Ovary (tissue), 3 donors: ENCODE measurements around the gene PPL.

Source experiments
- EP300 ChIP-seq: sonication (generic); formaldehyde crosslinking; IDR thresholded peaks from one replicate; pipeline ENCODE4 v1.6.1; 2017; ENCODE audit warnings: antibody characterized with exemption
- POLR2A ChIP-seq: fragments of 450-650 bp; IDR thresholded peaks from one replicate; pipeline ENCODE4 v1.6.1; 2017; ENCODE audit warnings: antibody characterized with exemption, mild to moderate bottlenecking, moderate library complexity
- TF ChIP-seq, protein P1 (sequence below), 3 donors: fragments of 450-650 bp in 2 of 3; fragments of 200-600 bp in 1 of 3; IDR thresholded peaks; one replicate each; pipeline versions ENCODE4 v1.5.1 to v1.8.0; 2016 to 2022; ENCODE audit warnings: antibody characterized with exemption in 3 of 3, mild to moderate bottlenecking in 1 of 3
- donor health status: DM: no; HTN: no; CAD: no.

DNA sequence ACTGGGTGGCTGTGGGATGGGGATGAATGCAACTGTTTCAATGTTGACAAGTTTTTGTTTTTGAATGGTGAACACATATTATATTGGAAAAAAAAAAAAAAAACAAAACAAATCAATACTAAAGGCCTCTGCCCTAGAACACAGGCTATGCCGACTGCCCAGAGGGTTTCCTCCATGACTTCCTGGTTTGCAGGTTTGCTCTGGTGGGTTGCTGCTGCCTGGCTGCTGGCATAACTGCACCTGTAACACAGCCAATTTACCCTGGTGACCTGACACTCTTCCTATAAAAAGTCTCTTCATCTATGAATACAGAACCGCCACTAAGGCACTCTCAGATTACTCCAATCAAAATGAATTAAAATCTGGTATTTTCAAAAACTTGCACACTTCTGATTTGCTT lies 100.2 kb downstream of the PPL start:
- TF ChIP-seq, protein P1, sequence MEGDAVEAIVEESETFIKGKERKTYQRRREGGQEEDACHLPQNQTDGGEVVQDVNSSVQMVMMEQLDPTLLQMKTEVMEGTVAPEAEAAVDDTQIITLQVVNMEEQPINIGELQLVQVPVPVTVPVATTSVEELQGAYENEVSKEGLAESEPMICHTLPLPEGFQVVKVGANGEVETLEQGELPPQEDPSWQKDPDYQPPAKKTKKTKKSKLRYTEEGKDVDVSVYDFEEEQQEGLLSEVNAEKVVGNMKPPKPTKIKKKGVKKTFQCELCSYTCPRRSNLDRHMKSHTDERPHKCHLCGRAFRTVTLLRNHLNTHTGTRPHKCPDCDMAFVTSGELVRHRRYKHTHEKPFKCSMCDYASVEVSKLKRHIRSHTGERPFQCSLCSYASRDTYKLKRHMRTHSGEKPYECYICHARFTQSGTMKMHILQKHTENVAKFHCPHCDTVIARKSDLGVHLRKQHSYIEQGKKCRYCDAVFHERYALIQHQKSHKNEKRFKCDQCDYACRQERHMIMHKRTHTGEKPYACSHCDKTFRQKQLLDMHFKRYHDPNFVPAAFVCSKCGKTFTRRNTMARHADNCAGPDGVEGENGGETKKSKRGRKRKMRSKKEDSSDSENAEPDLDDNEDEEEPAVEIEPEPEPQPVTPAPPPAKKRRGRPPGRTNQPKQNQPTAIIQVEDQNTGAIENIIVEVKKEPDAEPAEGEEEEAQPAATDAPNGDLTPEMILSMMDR (IDR thresholded peaks at IDR 0.05) = no peak
- TF ChIP-seq POLR2A (no peak), EP300 (no peak)
